Activated naive CD8-positive, alpha-beta T cell treated with anti-CD3 and anti-CD28 coated beads, Interleukin-2, amount 10 ng/mL, durations not matched to agents 7 days and 5 days (primary cell): Measurements from ENCODE around the gene PKDCC. TPM values are rescaled to one million over a fixed set of nuclear protein-coding genes. Genes with fewer than 3 reads are reported as not detected.

Source experiments
- ATAC-seq: fragments of 150-1000 bp; cut with Tn5 transposase; one replicate; pipeline ENCODE4 v1.10.0; 2021; ENCODE audit warnings: low read depth, moderate library complexity
- POLR2A ChIA-PET: fragments of 350-600 bp; sonication (Branson Sonifier 250); formaldehyde crosslinking; loops from one replicate; lab custom pipeline; 2021; ENCODE audit warnings: antibody characterized with exemption; lab: Charles Lee
- DNase-seq: peaks from one replicate; pipeline ENCODE4 v3.0.0; 2021
- H3K27ac Mint-ChIP-seq: one replicate; pipeline ENCODE4 v1.8.0; 2022; ENCODE audit warnings: mild to moderate bottlenecking, mixed read lengths
- H3K27me3 Mint-ChIP-seq: one replicate; pipeline ENCODE4 v1.8.0; 2022; ENCODE audit warnings: mild to moderate bottlenecking, moderate library complexity, mixed read lengths
- H3K36me3 Mint-ChIP-seq: one replicate; pipeline ENCODE4 v1.8.0; 2021; ENCODE audit warnings: mild to moderate bottlenecking, mixed read lengths
- H3K4me1 Mint-ChIP-seq: one replicate; pipeline ENCODE4 v1.8.0; 2021; ENCODE audit warnings: mixed read lengths
- H3K4me3 Mint-ChIP-seq: one replicate; pipeline ENCODE4 v1.8.0; 2022; ENCODE audit warnings: mild to moderate bottlenecking, moderate library complexity, mixed read lengths
- H3K9me3 Mint-ChIP-seq: one replicate; pipeline ENCODE4 v1.8.0; 2021; ENCODE audit warnings: mixed read lengths
- total RNA-seq, 2 experiments: library from RNA; stranded (reverse); gene quantifications; one replicate each; pipeline ENCODE4 v1.2.3, GENCODE V29; 2021

Gene PKDCC
- total RNA-seq, 2 experiments from 2014 or later, result not detected

DNA sequence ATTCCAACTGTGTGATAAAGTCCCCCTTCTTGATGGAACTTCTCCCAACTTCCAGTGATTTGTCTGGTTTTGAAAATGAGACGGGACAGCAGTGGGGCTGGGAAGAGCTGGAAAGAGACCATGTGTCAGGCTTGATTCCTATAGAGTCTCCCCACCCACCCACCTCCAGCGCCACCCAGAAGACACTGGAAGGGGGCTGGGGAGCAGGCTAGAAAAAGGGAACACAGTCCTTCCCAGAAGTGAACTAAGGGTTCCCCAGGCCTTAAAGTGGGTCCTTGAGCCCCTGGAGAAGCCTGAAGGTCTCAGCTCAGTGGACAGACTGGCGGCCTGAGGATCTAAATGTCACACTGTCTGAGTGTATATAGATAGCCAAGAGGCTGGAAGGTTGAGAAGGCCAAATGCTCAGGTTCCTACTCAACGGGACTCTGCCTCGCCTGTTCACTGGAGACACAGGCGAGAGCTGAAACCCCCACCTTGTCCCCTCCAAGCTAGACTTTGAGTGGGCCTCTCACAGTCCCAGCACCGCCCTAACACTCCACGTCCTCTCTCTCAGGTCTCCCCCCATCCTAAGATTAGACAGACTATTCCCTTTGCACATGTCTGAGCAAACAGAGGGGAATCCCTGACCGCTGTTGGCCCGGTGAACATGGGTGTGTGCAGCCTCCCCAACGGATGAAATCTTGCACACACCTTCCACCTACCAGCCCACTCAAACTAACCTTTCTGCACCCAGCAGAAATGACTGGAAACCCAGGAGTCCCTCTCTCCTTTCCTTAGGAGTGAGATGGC lies 1.6 kb downstream of the PKDCC start:
- H3K36me3 Mint-ChIP-seq, result no peaks in the 10 kb centered on the region
- H3K4me1 Mint-ChIP-seq, result no peaks in the 10 kb centered on the region
- H3K27me3 Mint-ChIP-seq, result peaks cover 51% of the 10 kb centered on the region
- ATAC-seq (no peak), DNase-seq (no peak)
- POLR2A ChIA-PET, result no interaction called here
- H3K4me3 Mint-ChIP-seq, result no peak overlapping the region
- no peaks in the 10 kb centered on the region for H3K9me3 Mint-ChIP-seq
- no peak overlapping the region for H3K27ac Mint-ChIP-seq

DNA sequence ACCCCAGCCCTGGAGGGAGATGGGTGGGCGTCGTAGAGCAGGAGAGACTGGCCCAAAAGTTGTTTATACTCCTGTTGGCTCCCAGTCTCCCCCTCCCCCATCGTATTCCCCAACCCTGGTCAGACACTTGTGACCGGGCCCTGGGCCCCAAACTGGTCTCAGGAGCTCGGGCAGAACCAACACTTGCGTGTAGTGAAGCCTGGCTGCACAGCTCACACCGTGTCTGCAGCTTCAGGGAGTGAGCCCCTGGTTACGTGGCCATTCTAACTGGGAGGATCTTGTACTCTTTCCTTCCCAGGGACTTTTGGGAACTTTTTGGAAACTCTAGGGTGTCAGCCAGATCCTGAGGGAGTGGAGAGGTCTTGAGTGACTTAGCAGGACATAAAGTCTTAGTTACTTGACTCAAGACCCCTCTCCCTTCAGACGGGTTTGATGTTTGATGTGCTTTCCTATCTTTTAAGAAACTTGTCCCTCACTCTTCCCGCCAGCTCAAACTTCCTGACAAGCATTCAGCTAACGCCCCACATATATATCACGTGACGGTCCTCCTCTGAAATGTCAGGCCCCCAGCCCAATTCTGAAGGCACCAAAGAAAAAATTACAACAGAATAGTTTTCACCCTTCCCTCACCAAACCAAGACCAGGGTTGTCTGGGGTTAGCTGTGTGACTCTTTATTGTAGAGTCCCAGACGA lies 2.3 kb downstream of the PKDCC start:
- Mint-ChIP-seq H3K36me3 (no peaks in the 10 kb centered on the region), H3K9me3 (no peaks in the 10 kb centered on the region), H3K27ac (no peak overlapping the region), H3K27me3 (peaks cover 46% of the 10 kb centered on the region), H3K4me3 (no peak overlapping the region), H3K4me1 (no peaks in the 10 kb centered on the region)
- ATAC-seq (no peak), DNase-seq (no peak)
- POLR2A ChIA-PET, result no interaction called here

DNA sequence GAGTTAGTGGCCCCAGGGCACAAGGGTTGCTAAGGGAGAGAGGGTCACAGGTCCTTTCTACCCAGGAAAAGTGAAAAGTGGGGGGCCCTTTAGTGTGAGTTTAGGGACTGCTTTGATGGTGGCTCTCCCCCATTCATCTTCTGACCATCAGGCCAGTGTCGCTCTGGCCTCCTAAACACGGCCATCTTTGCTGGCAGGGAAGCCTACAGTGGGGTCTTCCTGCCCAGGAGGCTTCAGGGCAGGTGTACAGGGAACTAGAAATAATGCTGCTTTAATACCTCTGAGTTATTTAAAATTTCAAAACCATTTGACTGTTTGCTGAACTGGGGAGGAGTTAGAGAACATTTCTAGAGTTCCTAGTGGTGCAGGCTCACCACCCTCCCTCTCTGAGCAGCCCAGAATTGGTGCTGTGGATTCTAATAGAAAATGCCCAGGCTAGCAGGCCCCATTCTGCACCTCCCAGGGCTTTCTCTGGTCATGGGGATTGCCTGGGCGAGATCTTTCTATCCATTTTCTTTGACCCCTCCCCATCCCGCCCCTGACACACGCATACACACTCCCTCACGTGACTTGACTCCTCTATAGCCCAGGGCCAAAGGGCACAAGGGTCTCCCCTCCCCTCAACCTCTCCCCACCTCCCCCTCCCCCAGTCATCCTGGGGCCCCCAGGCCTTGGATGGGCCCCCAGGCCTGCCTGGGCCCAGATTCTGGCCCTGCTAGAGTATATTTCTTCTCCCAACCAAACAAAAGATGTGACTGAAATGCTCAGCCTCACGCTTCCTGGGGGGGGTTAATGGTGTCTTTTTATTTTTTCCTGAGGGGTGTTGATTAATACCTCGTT lies 3.1 kb downstream of the PKDCC start:
- no peaks in the 10 kb centered on the region for H3K36me3 Mint-ChIP-seq
- DNase-seq (no peak), ATAC-seq (no peak)
- no peak overlapping the region for H3K27ac Mint-ChIP-seq
- POLR2A ChIA-PET, result no interaction called here
- peaks cover 39% of the 10 kb centered on the region for H3K27me3 Mint-ChIP-seq
- H3K4me1 Mint-ChIP-seq, result no peaks in the 10 kb centered on the region
- no peak overlapping the region for H3K4me3 Mint-ChIP-seq
- no peaks in the 10 kb centered on the region for H3K9me3 Mint-ChIP-seq

DNA sequence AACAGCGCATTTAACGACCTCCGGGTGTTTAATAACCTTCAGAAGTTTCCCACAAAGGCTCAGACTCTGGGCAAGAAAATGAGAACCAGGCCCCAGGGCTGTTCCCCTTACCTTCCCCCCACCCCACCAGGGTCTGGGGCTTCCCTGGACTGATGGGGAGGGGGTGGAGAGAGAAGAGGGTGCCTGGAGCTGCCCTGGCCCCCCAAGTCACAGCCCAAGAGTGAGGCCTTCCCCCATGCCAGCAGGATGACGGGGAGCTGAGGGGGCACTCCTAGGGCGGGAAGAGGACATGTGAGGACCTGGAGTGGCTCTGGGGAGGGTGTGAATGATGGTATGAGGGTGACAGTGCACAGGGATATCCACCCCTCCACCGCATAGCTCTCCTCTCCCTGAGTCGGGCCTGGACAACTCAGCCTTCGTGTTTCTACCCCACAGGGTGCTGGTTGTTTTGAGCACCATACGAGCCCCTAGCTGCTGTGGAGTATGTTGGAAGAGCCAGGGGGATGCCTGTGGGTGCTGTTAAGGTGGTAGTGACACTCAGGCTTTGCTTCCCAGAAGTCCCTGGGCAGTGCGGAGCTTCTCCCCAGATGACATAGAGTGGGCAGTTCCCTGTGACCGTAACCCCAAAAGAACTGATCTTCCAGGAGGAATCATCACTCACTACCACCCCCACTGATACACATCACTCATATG lies 3.9 kb downstream of the PKDCC start:
- Mint-ChIP-seq H3K36me3 (no peaks in the 10 kb centered on the region), H3K9me3 (no peaks in the 10 kb centered on the region), H3K27ac (no peak overlapping the region), H3K4me3 (no peak overlapping the region), H3K4me1 (no peaks in the 10 kb centered on the region), H3K27me3 (peaks cover 34% of the 10 kb centered on the region)
- POLR2A ChIA-PET, result no interaction called here
- no peak for ATAC-seq
- no peak for DNase-seq

DNA sequence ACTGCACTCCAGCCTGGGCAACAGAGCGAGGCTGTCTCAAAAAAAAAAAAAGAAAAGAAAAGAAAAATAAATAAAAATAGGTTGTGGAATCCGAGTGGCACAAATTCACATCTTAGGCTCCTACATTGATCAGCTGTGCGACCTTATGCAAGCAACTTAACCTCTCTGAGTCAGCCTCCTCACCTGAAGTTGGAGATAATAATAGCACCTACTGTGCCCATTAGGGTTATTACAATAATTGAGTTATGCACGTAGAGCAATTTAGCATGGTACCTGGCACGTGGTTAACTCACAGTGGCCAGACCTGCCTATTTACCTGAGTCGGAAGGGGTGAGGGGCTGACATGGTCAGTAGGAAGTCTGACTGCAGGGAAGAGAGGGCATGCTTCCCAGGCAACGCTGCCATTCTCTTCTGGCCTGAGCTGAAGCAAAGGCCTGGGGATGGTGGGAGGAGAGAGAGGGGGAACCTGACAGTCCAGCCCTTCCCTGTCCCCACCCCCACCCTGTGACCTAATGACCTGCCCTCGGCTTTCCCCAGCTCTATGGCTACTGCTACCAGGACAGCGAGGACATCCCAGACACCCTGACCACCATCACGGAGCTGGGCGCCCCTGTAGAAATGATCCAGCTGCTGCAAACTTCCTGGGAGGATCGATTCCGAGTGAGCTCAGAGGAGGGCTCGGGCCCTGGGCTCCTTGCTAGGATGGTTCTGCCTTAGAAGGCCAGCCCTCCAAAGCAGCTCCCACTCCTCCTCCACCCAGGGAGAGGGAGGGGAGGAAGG lies 5.1 kb downstream of the PKDCC start:
- H3K27ac Mint-ChIP-seq, result no peak overlapping the region
- DNase-seq (no peak), ATAC-seq (no peak)
- H3K36me3 Mint-ChIP-seq, result no peaks in the 10 kb centered on the region
- H3K4me3 Mint-ChIP-seq, result no peak overlapping the region
- H3K4me1 Mint-ChIP-seq, result no peaks in the 10 kb centered on the region
- no peaks in the 10 kb centered on the region for H3K9me3 Mint-ChIP-seq
- POLR2A ChIA-PET, result no interaction called here
- H3K27me3 Mint-ChIP-seq, result peaks cover 32% of the 10 kb centered on the region

DNA sequence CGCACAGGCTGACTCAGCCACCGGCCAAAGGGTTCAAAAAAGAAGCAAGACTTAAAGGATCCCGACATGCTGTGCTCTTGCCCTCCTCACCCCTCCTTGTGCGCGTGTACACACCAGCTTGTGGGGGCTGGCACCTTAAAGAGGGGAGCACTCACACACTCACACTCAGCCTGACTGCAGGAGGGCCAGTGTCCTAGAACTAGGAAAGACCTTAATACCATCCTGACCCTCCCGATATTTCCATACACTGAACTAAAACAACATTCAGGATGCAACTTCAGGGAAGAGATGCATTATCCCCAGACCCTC lies 5.6 kb downstream of the PKDCC start:
- DNase-seq (no peak), ATAC-seq (no peak)
- no peaks in the 10 kb centered on the region for H3K36me3 Mint-ChIP-seq
- peaks cover 32% of the 10 kb centered on the region for H3K27me3 Mint-ChIP-seq
- POLR2A ChIA-PET, result no interaction called here
- no peaks in the 10 kb centered on the region for H3K4me1 Mint-ChIP-seq
- no peaks in the 10 kb centered on the region for H3K9me3 Mint-ChIP-seq
- no peak overlapping the region for H3K4me3 Mint-ChIP-seq
- H3K27ac Mint-ChIP-seq, result no peak overlapping the region

DNA sequence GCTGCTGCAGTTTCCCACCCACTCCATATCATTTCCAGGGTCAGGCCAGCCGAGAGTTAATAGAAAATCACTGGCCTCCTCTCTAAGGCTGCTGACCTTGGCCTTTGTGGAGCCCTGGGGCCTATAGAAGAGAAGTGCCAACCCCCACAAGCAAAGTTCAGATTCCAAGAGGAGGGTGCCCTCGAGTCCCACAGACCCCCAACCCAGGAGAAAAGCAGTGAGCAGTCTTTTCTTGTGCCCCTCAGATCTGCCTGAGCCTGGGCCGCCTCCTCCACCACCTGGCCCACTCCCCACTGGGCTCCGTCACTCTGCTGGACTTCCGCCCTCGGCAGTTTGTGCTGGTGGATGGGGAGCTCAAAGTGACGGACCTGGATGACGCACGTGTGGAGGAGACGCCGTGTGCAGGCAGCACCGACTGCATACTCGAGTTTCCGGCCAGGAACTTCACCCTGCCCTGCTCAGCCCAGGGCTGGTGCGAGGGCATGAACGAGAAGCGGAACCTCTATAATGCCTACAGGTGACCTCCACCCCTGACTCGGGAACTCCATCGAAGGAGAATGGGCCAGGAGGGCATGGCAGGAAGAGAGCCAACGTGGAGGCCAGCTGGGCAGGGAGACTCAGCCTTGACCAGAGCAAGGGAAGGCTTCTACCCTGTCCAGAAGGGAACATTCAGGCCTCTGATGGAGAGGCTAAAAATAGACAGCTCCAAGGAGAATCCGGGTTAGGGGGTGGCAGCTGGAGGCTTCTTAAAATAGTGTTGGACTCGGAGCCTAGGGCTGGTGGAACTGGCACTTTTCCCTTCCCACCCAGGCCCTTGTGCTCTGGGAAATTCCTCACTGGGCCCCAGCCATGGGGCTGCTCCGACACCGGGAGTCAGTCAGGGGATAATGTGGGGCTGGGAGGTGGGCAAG lies 6.2 kb downstream of the PKDCC start:
- DNase-seq (no peak), ATAC-seq (no peak)
- Mint-ChIP-seq H3K27ac (no peak overlapping the region), H3K9me3 (no peaks in the 10 kb centered on the region), H3K36me3 (no peaks in the 10 kb centered on the region), H3K27me3 (peaks cover 27% of the 10 kb centered on the region), H3K4me3 (no peak overlapping the region), H3K4me1 (no peaks in the 10 kb centered on the region)
- POLR2A ChIA-PET, result no interaction called here

DNA sequence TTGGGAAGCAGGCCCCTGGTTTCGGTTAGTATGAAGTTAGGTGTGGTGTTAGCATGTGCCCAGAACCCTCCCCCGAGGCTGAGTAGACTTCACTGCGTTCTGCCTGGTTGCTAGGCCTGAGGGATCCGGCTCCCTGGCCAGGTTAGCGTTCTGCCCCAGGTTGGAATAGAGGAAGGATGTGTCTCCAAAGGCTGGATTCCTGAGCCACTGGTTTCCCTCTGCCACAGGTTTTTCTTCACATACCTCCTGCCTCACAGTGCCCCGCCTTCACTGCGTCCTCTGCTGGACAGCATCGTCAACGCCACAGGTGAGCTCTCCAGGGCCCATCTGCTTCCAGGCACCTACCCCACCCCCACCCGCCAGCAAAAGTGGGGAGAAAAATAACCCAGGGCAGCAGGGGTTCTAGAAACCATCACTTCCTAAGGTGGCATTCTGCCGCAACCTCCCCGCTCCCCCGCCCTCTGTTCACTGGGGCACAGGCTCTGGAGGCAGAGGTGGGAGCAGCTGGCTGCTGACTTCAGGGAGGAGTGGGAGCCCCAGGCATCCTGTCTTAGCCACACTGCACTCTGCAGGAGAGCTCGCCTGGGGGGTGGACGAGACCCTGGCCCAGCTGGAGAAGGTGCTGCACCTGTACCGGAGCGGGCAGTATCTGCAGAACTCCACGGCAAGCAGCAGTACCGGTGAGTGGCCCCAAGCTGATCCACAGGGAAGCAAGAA lies 7.1 kb downstream of the PKDCC start:
- no peaks in the 10 kb centered on the region for H3K36me3 Mint-ChIP-seq
- no peak overlapping the region for H3K4me3 Mint-ChIP-seq
- ATAC-seq (no peak), DNase-seq (no peak)
- H3K9me3 Mint-ChIP-seq, result no peaks in the 10 kb centered on the region
- H3K27ac Mint-ChIP-seq, result no peak overlapping the region
- POLR2A ChIA-PET, result no interaction called here
- H3K4me1 Mint-ChIP-seq, result no peaks in the 10 kb centered on the region
- peaks cover 22% of the 10 kb centered on the region for H3K27me3 Mint-ChIP-seq

DNA sequence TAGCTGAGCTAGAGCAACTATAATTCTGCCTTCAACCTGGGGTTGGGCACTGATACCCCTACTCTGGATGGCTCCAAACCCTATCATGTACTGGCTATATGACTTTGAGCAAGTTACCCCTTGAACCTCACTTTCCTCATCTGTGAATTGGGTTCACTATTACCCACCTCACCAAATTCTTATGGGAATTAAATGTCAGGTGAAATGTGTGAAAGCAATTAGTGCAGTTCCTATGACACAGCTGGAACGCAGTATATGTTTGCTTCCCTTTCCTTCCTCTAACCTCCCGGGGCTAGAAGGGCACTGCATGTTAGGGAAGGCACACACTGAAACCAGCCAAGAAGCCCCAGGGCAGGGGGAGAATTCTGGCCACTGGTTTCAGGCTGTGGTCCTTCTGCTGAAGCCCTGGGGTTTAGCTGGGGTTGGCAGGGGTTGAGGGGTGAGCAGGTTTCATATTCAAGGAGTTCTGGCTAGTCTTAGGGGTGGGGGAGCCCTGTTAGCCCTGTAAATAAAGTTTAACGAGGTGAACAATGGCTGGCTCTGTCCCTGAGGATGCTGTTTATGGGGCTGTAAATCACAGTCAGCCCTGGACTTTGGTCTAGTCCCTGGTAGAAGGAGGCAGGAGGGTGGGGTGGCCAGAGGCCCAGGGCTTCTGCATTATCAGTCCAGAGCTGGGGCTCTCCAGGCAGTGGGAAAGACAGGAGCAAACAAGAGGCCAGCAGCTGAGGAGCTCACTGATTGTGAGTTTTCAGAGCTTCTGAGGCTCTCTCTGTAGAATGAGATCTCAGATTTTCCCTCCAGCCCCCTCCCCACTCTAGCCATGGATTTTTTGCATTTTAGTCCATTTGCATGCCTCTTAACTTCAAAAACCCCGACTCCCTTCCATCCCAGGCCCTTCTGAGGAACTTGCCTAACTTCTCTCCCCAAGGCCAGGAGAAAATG lies 8.0 kb downstream of the PKDCC start:
- ATAC-seq (no peak), DNase-seq (no peak)
- H3K4me1 Mint-ChIP-seq, result peaks cover 2% of the 10 kb centered on the region
- H3K27me3 Mint-ChIP-seq, result peaks cover 12% of the 10 kb centered on the region
- no peak overlapping the region for H3K27ac Mint-ChIP-seq
- H3K4me3 Mint-ChIP-seq, result no peak overlapping the region
- H3K36me3 Mint-ChIP-seq, result no peaks in the 10 kb centered on the region
- POLR2A ChIA-PET, result no interaction called here
- H3K9me3 Mint-ChIP-seq, result no peaks in the 10 kb centered on the region

DNA sequence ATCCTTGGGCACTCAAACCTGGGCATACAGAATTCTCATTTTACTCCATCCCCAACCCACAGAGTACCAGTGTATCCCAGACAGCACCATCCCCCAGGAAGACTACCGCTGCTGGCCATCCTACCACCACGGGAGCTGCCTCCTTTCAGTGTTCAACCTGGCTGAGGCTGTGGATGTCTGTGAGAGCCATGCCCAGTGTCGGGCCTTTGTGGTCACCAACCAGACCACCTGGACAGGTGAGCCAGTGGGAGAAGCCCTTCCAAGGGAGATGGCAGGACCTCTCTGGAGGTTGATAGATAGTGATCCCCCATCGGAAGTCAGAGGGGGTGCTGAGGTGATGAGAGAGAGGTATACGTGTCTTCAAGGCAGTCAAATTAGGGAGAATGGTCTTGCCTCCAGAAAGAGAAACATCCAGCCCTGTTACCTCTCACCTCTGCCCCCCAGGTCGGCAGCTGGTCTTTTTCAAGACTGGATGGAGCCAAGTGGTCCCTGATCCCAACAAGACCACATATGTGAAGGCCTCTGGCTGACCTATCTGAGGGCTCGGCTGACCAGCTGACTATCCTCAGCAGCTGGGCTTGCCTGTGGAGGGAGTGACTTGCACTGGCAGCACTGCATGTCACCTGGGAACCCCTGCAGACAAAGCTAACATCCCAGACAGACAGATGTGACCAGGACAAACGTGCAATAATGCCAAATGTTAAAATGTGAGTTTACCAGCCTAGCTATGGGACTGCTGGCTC lies 9.5 kb downstream of the PKDCC start:
- no peak overlapping the region for H3K27ac Mint-ChIP-seq
- H3K4me1 Mint-ChIP-seq, result peaks cover 2% of the 10 kb centered on the region
- ATAC-seq (no peak), DNase-seq (no peak)
- POLR2A ChIA-PET, result no interaction called here
- no peaks in the 10 kb centered on the region for H3K9me3 Mint-ChIP-seq
- H3K4me3 Mint-ChIP-seq, result no peak overlapping the region
- no peaks in the 10 kb centered on the region for H3K36me3 Mint-ChIP-seq
- H3K27me3 Mint-ChIP-seq, result peaks cover 11% of the 10 kb centered on the region
